Ishikawa (cell line): ENCODE data around the gene AKAP17A.

Source experiments
- CEBPB ChIP-seq: IDR thresholded peaks from 2 replicates; pipeline ENCODE4 v1.6.1; 2012
- CREB1 ChIP-seq: IDR thresholded peaks from 2 replicates; pipeline ENCODE4 v1.6.1; 2012; ENCODE audit warnings: low read depth
- EGR1 ChIP-seq: IDR thresholded peaks from 2 replicates; pipeline ENCODE4 v1.6.1; 2012
- EP300 ChIP-seq: IDR thresholded peaks from 2 replicates; pipeline ENCODE4 v1.6.1; 2012; ENCODE audit warnings: borderline replicate concordance
- FOXM1 ChIP-seq: IDR thresholded peaks from 2 replicates; pipeline ENCODE4 v1.6.1; 2012; ENCODE audit warnings: low read depth, borderline replicate concordance
- MAX ChIP-seq: IDR thresholded peaks from 2 replicates; pipeline ENCODE4 v1.6.1; 2012
- NFIC ChIP-seq: IDR thresholded peaks from 2 replicates; pipeline ENCODE4 v1.6.1; 2012
- RAD21 ChIP-seq: IDR thresholded peaks from 2 replicates; pipeline ENCODE4 v1.6.1; 2012; ENCODE audit warnings: low read depth
- REST ChIP-seq: IDR thresholded peaks from 2 replicates; pipeline ENCODE4 v1.6.1; 2012; ENCODE audit warnings: low read depth, mild to moderate bottlenecking
- TAF1 ChIP-seq: IDR thresholded peaks from 2 replicates; pipeline ENCODE4 v1.6.1; 2012; ENCODE audit warnings: low read depth, mild to moderate bottlenecking
- YY1 ChIP-seq: IDR thresholded peaks from 2 replicates; pipeline ENCODE4 v1.6.1; 2012; ENCODE audit warnings: low read depth

GRCh38 chrX:1649621-1650020, 58.2 kb downstream of the AKAP17A start:
- TF ChIP-seq CREB1 (no peak), EGR1 (no peak), MAX (no peak), NFIC (no peak), CEBPB (no peak), TAF1 (no peak), FOXM1 (no peak), YY1 (no peak), EP300 (no peak), RAD21 (no peak), REST (no peak)
